SK-N-SH (cell line): ENCODE results near the gene GPRC5C. TPM values are rescaled to one million over a fixed set of nuclear protein-coding genes. Genes with fewer than 3 reads are reported as not detected.

ENCODE experiments used
- CTCF ChIA-PET: fragments of 300-600, 350-600 bp; formaldehyde crosslinking; extraction: SDS; loops from one replicate; lab custom pipeline; 2021; lab: Yijun Ruan, JAX
- POLR2A ChIA-PET: fragments of 350-600 bp; sonication (Branson Sonifier 250); formaldehyde crosslinking; extraction: SDS; loops from one replicate; lab custom pipeline; 2020; ENCODE audit warnings: antibody characterized with exemption, inconsistent platforms; lab: Yijun Ruan, JAX
- DNase-seq: peaks from one replicate; pipeline ENCODE4 v3.0.0; 2012
- H2AFZ ChIP-seq: fragments of 200-600 bp; sonication (generic); 2 replicates; pipeline ENCODE4 v1.8.1; 2016; ENCODE audit warnings: antibody characterized with exemption, mild to moderate bottlenecking, low read depth
- H3F3A ChIP-seq: fragments of 200-600 bp; sonication (generic); replicated peaks from 2 replicates; pipeline ENCODE3; 2016; ENCODE audit warnings: antibody characterized with exemption, mild to moderate bottlenecking; ENCODE audit not compliant: insufficient read depth
- H3K27ac ChIP-seq, 2 experiments: fragments of 200-500 bp in 1 of 2; fragments of 200-600 bp in 1 of 2; sonication (Bioruptor generic) in 1 of 2; sonication (generic), shearing (Covaris generic) in 1 of 2; 2 replicates each; pipeline versions ENCODE4 v1.5.1 to v1.6.1; 2014 to 2016; ENCODE audit warnings: low read depth in 2 of 2, inconsistent platforms in 1 of 2, low read length in 1 of 2, mild to moderate bottlenecking in 1 of 2, mixed read lengths in 1 of 2
- H3K27me3 ChIP-seq: fragments of 200-600 bp; sonication (generic), shearing (Covaris generic); 2 replicates; pipeline ENCODE4 v1.6.1; 2016; ENCODE audit warnings: mixed run types; ENCODE audit not compliant: insufficient read depth
- H3K36me3 ChIP-seq, 2 experiments: fragments of 200-500 bp in 1 of 2; fragments of 200-600 bp in 1 of 2; sonication (Bioruptor generic) in 1 of 2; sonication (generic) in 1 of 2; replicated peaks in 1 of 2; 2 replicates each; pipeline versions ENCODE3 to v1.5.1; 2014 to 2016; ENCODE audit warnings: low read length in 1 of 2, mild to moderate bottlenecking in 1 of 2; ENCODE audit not compliant: insufficient read depth in 2 of 2, control insufficient read depth in 1 of 2
- H3K4me1 ChIP-seq, 2 experiments: fragments of 200-500 bp in 1 of 2; fragments of 200-600 bp in 1 of 2; sonication (Bioruptor generic) in 1 of 2; sonication (generic), shearing (Covaris generic) in 1 of 2; 2 replicates each; pipeline versions ENCODE4 v1.5.1 to v1.6.1; 2014 to 2016; ENCODE audit warnings: low read depth in 1 of 2, low read length in 1 of 2, mixed run types in 1 of 2; ENCODE audit not compliant: insufficient read depth in 2 of 2, control insufficient read depth in 1 of 2
- H3K4me2 ChIP-seq: fragments of 200-600 bp; sonication (generic), shearing (Covaris generic); 2 replicates; pipeline ENCODE4 v1.6.1; 2017; ENCODE audit warnings: mixed run types
- H3K4me3 ChIP-seq, 2 experiments: fragments of 200-500 bp in 1 of 2; fragments of 200-600 bp in 1 of 2; sonication (Bioruptor generic) in 1 of 2; sonication (generic), shearing (Covaris generic) in 1 of 2; 2 replicates each; pipeline versions ENCODE4 v1.5.1 to v1.8.1; 2014 to 2016; ENCODE audit warnings: low read depth in 2 of 2, inconsistent platforms in 1 of 2, low read length in 1 of 2, mild to moderate bottlenecking in 1 of 2, mixed read lengths in 1 of 2, moderate library complexity in 1 of 2
- H3K79me2 ChIP-seq: fragments of 200-600 bp; sonication (generic); 2 replicates; pipeline ENCODE4 v1.8.1; 2017; ENCODE audit warnings: mild to moderate bottlenecking; ENCODE audit not compliant: insufficient read depth
- H3K9ac ChIP-seq: fragments of 200-600 bp; sonication (generic); 2 replicates; pipeline ENCODE4 v1.6.1; 2017; ENCODE audit warnings: mixed run types
- H3K9me2 ChIP-seq: fragments of 200-600 bp; sonication (generic); 2 replicates; pipeline ENCODE4 v1.6.1; 2017; ENCODE audit warnings: mixed run types
- H3K9me3 ChIP-seq: fragments of 200-600 bp; sonication (generic); 2 replicates; pipeline ENCODE4 v1.6.1; 2017; ENCODE audit warnings: mixed run types, mild to moderate bottlenecking, moderate library complexity
- H4K20me1 ChIP-seq: fragments of 200-600 bp; sonication (generic); 2 replicates; pipeline ENCODE4 v1.6.1; 2017; ENCODE audit warnings: mild to moderate bottlenecking, mixed run types; ENCODE audit not compliant: insufficient read depth
- CTCF ChIP-seq: fragments of 200-600 bp; sonication (generic); IDR thresholded peaks from 2 replicates; pipeline ENCODE4 v1.6.1; 2017; ENCODE audit warnings: antibody characterized with exemption, mild to moderate bottlenecking, moderate library complexity
- EP300 ChIP-seq, 2 experiments: IDR thresholded peaks; 2 replicates each; pipeline versions ENCODE4 v1.4.0 to v1.6.1; 2012; ENCODE audit warnings: borderline replicate concordance in 1 of 2, low read depth in 1 of 2, low read length in 1 of 2
- FOSL2 ChIP-seq: IDR thresholded peaks from 2 replicates; pipeline ENCODE4 v1.4.0; 2012; ENCODE audit warnings: low read depth, mild to moderate bottlenecking, moderate library complexity, borderline replicate concordance
- FOXJ3 ChIP-seq: sonication (generic); formaldehyde crosslinking; IDR thresholded peaks from 2 replicates; pipeline ENCODE4 v1.5.1; 2020; ENCODE audit warnings: mild to moderate bottlenecking, missing genetic modification reagents
- FOXM1 ChIP-seq: IDR thresholded peaks from 2 replicates; pipeline ENCODE4 v1.4.0; 2012; ENCODE audit warnings: low read depth, mild to moderate bottlenecking
- IRF3 ChIP-seq: fragments of 150-350 bp; IDR thresholded peaks from 2 replicates; pipeline ENCODE4 v1.6.1; 2016; ENCODE audit warnings: mild to moderate bottlenecking, low read depth, low read length
- JUND ChIP-seq: IDR thresholded peaks from 2 replicates; pipeline ENCODE4 v1.4.0; 2012
- MEF2A ChIP-seq: IDR thresholded peaks from 2 replicates; pipeline ENCODE4 v1.4.0; 2012; ENCODE audit warnings: low read depth, borderline replicate concordance
- NFIC ChIP-seq: IDR thresholded peaks from 2 replicates; pipeline ENCODE4 v1.4.0; 2012; ENCODE audit warnings: borderline replicate concordance
- PBX3 ChIP-seq: IDR thresholded peaks from 2 replicates; pipeline ENCODE4; 2012
- POLR2AphosphoS5 ChIP-seq: IDR thresholded peaks from 2 replicates; pipeline ENCODE4 v1.6.1; 2012; ENCODE audit warnings: low read depth, low read length
- RAD21 ChIP-seq: IDR thresholded peaks from 2 replicates; pipeline ENCODE4 v1.6.1; 2012; ENCODE audit warnings: mild to moderate bottlenecking, low read length
- RXRA ChIP-seq: IDR thresholded peaks from 2 replicates; pipeline ENCODE4 v1.4.0; 2012; ENCODE audit warnings: low read depth, mild to moderate bottlenecking, borderline replicate concordance
- SMC3 ChIP-seq: IDR thresholded peaks from 2 replicates; pipeline ENCODE4 v1.6.1; 2012; ENCODE audit warnings: low read depth, low read length, improper control_type of control experiment
- TAF1 ChIP-seq: IDR thresholded peaks from 2 replicates; pipeline ENCODE4 v1.6.1; 2012; ENCODE audit warnings: low read depth, mild to moderate bottlenecking, low read length, moderate library complexity, borderline replicate concordance
- TCF12 ChIP-seq: IDR thresholded peaks from 2 replicates; pipeline ENCODE4 v1.4.0; 2012
- USF1 ChIP-seq: IDR thresholded peaks from 2 replicates; pipeline ENCODE4 v1.4.0; 2012; ENCODE audit warnings: low read depth, borderline replicate concordance
- YY1 ChIP-seq: IDR thresholded peaks from 2 replicates; pipeline ENCODE4 v1.4.0; 2012; ENCODE audit warnings: low read depth, mild to moderate bottlenecking
- ZBTB33 ChIP-seq: IDR thresholded peaks from 2 replicates; pipeline ENCODE4 v1.4.0; 2012; ENCODE audit warnings: low read depth, borderline replicate concordance
- WGBS: methylation state at CpG from one replicate; pipeline ENCODE4 v1.1.6; 2017; ENCODE audit warnings: low lambda C conversion rate; 5-methylcytosine and 5-hydroxymethylcytosine counted together
- polyA plus RNA-seq, 3 experiments: library from polyadenylated mRNA; depleted of rRNA; stranded (reverse); fragments of >200 nt; gene quantifications; 2 replicates each; pipeline ENCODE4 v1.2.3, GENCODE V29; 2012

GPRC5C gene
- polyA plus RNA-seq, 1 of the 3 experiments (the other 2 are of a cell fraction), result not detected

GRCh38 chr17:74473294-74473693 lies 41.4 kb downstream of the GPRC5C start:
- H3K9me2 ChIP-seq, result no peaks in the 10 kb centered on the region
- H4K20me1 ChIP-seq, result no peaks in the 10 kb centered on the region
- H3K9ac ChIP-seq, result no peak overlapping the region
- H3K27ac ChIP-seq, result no peak overlapping the region
- H3K4me2 ChIP-seq, result no peak overlapping the region
- TF ChIP-seq FOSL2, result no peak
- TF ChIP-seq MEF2A, result no peak
- H3K4me1 ChIP-seq, result no peaks in the 10 kb centered on the region
- H2AFZ ChIP-seq, result no peak overlapping the region
- ChIA-PET CTCF (interaction anchor here (1.0 to 15.8 kb wide), 7 partner anchors 9 to 105 kb away, joined by 3 to 122 read pairs (median 11); partner anchors contain the start of gene GPR142), POLR2A (no interaction called here)
- no peaks in the 10 kb centered on the region for H3K79me2 ChIP-seq
- H3K27me3 ChIP-seq, result no peaks in the 10 kb centered on the region
- no peaks in the 10 kb centered on the region for H3K36me3 ChIP-seq
- no peak for DNase-seq
- no peaks in the 10 kb centered on the region for H3K9me3 ChIP-seq
- no peak overlapping the region for H3K4me3 ChIP-seq
- 35% methylated on average over 5 of the region's 8 CpGs for WGBS
- H3F3A ChIP-seq, result no peaks in the 10 kb centered on the region

GRCh38 chr17:74474043-74474792 lies 42.3 kb downstream of the GPRC5C start:
- Histone ChIP-seq H3K4me2 (no peak overlapping the region), H3K36me3 (no peaks in the 10 kb centered on the region), H3K4me1 (no peaks in the 10 kb centered on the region), H3K79me2 (no peaks in the 10 kb centered on the region), H3K9ac (no peak overlapping the region), H3K4me3 (no peak overlapping the region), H3K9me2 (no peaks in the 10 kb centered on the region), H3F3A (no peaks in the 10 kb centered on the region), H2AFZ (no peak overlapping the region), H3K27ac (no peak overlapping the region), H3K27me3 (no peaks in the 10 kb centered on the region), H3K9me3 (no peaks in the 10 kb centered on the region), H4K20me1 (no peaks in the 10 kb centered on the region)
- CTCF ChIA-PET, result interaction anchor here (1.0 to 15.8 kb wide), 5 partner anchors 18 to 105 kb away, joined by 3 to 122 read pairs (median 30); partner anchors contain the start of gene GPR142
- 28% methylated on average over 9 of the region's 9 CpGs for WGBS
- DNase-seq, result peak; percentile 17
- POLR2A ChIA-PET, result no interaction called here
- TF ChIP-seq FOXJ3 (CRISPR knock-in tag) (no peak), POLR2AphosphoS5 (no peak), TAF1 (no peak), FOSL2 (no peak), ZBTB33 (no peak), USF1 (no peak), PBX3 (no peak), SMC3 (no peak), TCF12 (no peak), YY1 (no peak), NFIC (no peak), IRF3 (no peak), RXRA (no peak), RAD21 (no peak), CTCF (no peak), EP300 (IDR thresholded peaks at IDR 0.05; ENCODE audit: borderline replicate concordance in 1 of 2, low read depth in 1 of 2, low read length in 1 of 2) (no peak), FOXM1 (no peak), JUND (no peak)
